ENCODE measurements around the gene CLCN2.
A peak's percentile ranks its signal among the peaks of the same experiment; 100 is the strongest.
"Not testable (repeated sequence)": the region's sequence is repeated elsewhere in the genome, so short reads cannot be mapped to it uniquely, and the experiment has no call there.

The CLCN2 gene

DNA sequence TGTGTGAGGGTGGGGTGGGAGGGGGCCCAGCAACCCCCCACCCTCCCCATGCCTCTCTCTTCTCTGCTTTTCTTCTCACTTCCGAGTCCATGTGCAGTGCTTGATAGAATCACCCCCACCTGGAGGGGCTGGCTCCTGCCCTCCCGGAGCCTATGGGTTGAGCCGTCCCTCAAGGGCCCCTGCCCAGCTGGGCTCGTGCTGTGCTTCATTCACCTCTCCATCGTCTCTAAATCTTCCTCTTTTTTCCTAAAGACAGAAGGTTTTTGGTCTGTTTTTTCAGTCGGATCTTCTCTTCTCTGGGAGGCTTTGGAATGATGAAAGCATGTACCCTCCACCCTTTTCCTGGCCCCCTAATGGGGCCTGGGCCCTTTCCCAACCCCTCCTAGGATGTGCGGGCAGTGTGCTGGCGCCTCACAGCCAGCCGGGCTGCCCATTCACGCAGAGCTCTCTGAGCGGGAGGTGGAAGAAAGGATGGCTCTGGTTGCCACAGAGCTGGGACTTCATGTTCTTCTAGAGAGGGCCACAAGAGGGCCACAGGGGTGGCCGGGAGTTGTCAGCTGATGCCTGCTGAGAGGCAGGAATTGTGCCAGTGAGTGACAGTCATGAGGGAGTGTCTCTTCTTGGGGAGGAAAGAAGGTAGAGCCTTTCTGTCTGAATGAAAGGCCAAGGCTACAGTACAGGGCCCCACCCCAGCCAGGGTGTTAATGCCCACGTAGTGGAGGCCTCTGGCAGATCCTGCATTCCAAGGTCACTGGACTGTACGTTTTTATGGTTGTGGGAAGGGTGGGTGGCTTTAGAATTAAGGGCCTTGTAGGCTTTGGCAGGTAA, 15.9 kb downstream of the CLCN2 start:
- peak; percentile 95 for DNase-seq (ENCODE audit: low spot score)

GRCh38 chr3:184344579-184345316, 16.7 kb downstream of the CLCN2 start:
- no peak for DNase-seq (ENCODE audit: low spot score)

DNA sequence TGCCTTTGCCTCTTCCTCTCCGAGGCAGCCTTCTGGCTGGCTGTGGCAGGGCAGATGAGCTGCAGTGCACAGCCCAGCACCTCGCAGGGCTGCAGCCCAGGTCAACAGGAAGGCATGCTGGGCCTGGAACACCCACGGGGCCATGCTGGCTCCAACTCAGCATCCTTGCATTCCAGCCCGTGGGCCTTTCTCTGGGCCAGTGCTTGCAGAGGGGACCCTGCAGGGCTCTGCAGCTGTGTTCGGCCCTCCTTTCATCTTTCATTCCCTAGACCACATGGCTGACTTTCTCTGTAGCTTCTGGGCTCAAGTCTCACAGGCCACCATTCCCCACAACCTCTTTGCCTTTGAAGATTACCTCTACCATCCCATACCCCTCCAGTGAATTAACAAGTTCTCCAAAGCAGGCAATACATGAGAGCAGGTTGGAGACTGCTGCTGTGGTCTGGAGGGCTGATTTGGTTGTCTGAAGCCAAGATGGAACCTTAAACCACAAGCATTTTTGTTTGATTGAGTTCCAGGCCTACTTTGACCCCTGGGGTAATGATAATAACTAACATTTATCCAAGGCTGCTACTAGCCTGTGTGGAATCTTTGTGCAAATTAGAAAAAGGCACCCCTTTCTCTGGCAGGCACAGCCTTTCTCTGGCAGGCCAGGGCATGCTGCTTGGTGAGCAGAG, 18.1 kb downstream of the CLCN2 start:
- no peak for DNase-seq (ENCODE audit: low spot score)

DNA sequence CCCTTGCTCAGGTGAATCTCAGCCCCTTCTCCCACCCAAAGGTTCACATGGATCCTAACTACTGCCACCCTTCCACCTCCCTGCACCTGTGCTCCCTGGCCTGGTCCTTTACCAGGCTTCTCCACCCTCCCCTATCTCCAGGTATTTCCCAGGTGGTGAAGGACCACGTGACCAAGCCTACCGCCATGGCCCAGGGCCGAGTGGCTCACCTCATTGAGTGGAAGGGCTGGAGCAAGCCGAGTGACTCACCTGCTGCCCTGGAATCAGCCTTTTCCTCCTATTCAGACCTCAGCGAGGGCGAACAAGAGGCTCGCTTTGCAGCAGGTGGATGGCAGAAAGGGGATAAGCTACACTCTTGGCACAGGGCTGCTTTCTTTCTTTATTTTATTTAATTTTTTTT, 19.5 kb downstream of the CLCN2 start:
- no peak for DNase-seq (ENCODE audit: low spot score)

- not testable (repeated sequence) for DNase-seq (ENCODE audit: low spot score)
Measured at GRCh38 chr3:184339451-184340135, 21.8 kb downstream of the CLCN2 start.

GRCh38 chr3:184339001-184339400, 22.4 kb downstream of the CLCN2 start:
- DNase-seq (ENCODE audit: low spot score): no peak

DNA sequence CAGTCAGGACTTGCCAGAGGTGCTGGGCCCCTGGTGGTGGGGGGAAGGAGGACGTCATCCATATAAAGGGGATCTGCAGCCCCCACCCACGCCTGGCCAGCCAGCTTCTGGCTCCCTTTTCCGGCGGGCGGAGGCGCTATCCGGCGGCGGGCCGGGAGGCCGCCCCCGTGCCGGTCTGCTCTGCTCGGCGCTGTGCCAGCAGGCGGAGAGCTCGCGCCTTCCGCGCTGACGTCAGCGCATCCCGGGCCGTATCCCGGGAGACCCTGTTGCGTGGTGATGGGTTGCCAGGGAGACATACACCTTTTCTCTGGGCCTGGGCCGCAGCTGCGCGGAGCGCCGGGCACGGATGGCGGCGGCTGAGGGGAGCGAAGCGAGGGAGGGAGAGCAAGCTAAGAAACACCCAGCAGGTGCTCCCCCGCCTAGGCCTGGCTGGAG, 22.9 kb downstream of the CLCN2 start:
- no peak for DNase-seq (ENCODE audit: low spot score)

DNA sequence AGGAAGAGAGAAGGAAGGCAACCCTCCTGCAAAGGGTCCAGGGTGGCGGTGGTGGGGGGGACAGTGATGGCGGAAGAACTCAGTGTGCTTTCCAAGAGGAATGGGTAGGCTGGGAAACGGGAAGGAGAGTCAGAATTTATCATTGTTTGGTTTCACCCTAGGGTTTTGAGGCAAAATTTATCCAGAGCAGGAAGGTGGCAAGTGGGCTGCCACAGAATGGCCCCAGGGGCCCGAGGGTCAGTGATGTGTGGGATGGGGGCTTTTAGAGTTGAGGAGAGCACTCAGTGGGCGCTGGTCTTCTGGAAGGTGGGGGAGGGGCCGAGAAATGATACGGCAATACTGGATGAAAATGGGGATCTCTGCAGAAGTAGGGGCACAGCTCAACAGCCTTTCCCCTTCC, 23.4 kb downstream of the CLCN2 start:
- no peak for DNase-seq (ENCODE audit: low spot score)

DNA sequence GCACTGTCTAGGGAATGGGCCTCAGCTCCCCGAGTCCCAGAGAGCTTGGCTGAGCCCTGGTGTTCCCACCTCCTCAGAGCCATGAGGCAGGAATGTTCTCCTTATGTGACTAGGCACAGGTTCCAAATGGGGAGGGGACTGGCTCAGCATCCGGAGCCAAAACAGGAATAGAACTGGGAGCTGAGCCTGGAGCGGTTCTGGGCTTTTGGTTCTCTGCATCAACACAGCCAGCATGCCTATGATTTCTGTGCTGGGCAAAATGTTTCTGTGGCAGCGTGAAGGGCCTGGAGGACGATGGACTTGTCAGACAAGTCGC, 24.0 kb downstream of the CLCN2 start, which contains the start of gene FAM131A:
Gene FAM131A, plus strand, starts transcription at position 202 of the 316 bp plus-strand sequence. Its CDS starts 31 bp downstream, at position 233.
- no peak for DNase-seq (ENCODE audit: low spot score)

DNA sequence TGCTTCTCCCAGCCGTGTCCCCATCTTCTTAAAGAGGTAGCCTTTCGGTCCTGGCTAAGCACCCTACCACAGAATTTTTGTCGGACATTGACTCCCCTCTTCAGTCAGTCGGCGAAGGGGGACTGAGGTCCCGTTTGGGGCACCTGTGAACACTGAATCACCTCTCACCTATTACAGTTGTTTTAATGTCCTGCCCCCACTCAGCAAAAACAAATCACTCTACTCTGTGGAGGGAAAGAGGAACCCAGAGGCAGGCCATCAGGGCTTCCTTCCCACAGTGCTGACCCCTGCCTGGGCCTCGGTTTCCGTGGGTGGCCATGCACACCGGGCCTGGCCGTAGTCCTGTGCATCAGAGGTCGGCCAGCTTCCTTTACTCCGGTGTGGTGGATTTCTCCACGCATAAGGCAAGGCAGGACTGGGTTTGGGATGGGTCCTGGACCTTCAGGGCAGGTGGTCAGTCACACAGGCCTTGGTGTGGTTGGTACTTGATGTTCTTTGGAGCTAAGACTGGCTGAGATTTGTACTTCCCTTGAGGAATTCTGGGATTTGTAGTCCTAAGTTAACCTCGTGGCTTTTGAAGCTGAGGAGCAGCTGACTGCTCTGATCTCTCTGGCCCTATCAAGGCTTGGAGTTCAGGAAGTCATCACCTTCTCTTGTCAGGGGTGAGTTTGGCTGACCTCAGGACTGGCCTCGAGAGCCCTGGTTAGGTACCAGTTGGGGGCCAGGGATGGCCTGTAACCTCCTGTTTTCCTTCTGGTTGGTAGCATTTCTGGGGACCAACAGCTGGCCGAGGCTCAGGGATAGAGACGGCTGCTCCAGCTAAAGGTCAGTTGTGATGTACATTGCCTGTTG, 24.6 kb downstream of the CLCN2 start:
- DNase-seq (ENCODE audit: low spot score): peak; percentile 79

DNA sequence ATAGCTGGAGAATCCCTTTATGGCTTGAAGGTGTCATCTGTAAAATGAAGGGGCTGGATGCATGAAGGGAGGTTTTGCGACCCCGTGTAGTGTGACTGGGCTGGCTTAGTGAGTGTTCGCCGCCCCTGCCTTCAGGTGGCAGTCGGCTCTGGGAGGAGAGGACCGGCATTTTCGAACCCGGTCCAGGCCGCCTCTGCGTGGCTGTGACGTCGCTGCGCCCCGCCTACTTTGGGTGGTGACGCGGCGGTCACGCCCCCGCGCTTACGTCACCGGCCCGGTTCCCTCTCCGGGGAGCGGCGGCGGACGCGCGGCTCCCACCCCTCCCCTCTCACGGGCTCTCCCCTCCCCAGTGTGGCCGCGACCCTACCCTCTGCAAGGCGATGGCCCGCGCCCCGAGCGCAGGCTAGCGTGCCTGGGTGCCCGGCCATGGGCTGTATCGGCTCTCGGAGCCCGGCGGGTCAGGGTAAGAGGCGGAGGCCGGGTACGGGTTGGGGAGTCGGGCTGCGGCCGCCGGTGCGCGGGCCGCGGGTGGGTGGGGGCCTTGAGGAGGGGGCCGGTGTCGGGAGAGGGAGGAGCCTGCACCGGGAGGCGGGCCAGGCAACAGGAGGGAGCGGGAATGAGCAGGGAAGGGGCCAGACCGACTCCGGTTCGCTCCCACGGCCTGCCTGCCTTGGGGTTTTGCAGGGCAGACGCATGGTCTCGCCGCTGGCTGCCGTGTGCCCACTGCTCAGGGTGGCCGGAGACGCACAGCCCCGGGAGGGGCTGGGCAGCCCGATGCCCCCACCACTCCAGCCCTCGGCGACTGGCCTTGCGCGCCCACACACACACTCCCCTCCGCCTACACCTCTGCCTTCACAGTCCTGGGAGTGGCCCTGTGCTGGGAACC, 25.5 kb downstream of the CLCN2 start:
- DNase-seq (ENCODE audit: low spot score): peak; percentile 86

DNA sequence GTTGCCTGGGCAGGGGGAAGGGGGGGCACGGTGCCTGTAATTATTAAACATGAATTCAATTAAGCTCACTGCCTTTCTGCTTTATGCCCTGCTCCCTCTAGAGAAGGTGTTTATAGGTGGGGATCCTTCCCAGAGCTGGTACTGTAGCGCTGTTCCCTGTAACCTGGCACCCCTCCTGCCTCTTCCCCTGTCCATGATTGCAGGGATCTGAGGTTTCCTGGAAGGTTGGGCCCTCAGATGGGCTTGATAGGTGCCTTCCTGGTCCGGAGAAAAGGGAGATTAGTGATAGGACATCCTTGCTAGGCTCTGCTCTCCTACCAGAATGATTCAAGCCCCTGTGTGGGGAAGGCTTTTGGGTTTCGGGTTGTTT, 26.1 kb downstream of the CLCN2 start:
- DNase-seq (ENCODE audit: low spot score): peak; percentile 52

DNA sequence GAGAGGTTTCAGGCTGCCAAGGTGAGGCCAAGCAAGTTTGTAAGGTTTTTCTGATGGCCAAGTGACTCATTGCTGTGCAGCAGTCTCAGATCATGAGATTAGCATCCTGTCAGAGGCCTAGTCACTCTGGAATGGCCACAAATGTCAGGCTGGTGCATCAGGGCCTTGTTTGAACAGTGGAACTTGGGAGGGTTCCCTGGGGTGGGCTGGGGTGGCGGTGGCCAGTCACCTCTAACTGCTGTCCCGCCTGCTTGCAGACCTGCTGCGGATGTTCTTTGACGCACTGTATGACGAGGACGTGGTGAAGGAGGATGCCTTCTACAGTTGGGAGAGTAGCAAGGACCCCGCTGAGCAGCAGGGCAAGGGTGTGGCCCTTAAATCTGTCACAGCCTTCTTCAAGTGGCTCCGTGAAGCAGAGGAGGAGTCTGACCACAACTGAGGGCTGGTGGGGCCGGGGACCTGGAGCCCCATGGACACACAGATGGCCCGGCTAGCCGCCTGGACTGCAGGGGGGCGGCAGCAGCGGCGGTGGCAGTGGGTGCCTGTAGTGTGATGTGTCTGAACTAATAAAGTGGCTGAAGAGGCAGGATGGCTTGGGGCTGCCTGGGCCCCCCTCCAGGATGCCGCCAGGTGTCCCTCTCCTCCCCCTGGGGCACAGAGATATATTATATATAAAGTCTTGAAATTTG, 26.8 kb downstream of the CLCN2 start:
- DNase-seq (ENCODE audit: low spot score): no peak

GRCh38 chr3:184333700-184334099, 27.7 kb downstream of the CLCN2 start:
- DNase-seq (ENCODE audit: low spot score): no peak

DNA sequence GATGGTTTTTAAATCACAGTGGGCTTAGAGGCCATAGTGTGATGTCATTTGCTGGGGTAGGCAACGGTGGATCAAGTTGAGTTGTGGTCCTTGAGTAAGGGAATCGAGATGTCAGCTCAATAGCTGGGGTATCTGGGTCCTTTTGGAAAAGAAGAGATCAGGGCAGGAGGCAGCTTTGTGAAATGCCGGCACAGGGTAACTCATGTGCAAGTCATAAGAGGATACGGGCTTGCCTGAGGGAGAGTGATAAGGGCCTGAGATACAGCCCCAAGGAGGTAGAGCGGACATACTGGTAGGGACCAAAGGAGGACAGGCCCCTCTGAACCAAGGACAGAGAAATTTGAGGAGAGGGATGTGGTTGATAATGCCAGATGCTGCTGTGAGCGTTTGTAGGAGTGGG, 28.2 kb downstream of the CLCN2 start:
- no peak for DNase-seq (ENCODE audit: low spot score)

DNA sequence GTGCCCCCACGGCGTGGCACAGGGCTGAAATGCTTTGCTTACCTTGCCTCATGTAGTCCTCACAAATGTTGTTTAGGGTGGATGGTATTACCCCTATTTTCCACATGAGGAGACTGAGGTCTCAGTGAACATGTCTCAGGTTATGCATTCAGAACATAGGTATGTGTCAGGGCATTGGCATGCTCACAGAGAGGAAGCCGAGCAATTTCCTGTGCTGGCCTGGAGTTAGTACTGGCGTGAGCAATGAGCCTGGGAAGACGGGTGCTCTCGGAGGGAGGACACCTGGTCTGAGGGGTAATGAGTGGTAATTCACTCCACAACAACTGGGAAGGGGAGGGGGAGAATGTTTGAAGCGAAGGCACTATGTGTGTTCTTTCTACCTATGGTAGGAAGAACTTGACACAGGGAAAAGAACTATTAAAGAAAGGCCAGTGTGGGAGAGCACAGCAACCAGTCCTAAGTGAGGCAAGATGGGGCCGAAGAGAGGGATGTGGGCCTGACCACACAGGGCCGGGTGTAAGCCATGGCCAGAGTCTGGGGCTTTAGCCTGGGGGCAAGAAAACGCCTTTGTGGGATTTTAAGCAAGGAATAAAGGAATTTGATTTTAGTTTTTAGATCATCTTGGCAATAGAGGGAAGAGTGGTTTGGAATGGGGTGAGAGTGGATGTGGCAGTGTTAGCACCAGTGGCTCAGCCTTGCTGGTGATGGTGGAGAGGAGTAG, 28.9 kb downstream of the CLCN2 start:
- no peak for DNase-seq (ENCODE audit: low spot score)

GRCh38 chr3:184328516-184328915, 32.9 kb downstream of the CLCN2 start:
- DNase-seq (ENCODE audit: low spot score): no peak

DNA sequence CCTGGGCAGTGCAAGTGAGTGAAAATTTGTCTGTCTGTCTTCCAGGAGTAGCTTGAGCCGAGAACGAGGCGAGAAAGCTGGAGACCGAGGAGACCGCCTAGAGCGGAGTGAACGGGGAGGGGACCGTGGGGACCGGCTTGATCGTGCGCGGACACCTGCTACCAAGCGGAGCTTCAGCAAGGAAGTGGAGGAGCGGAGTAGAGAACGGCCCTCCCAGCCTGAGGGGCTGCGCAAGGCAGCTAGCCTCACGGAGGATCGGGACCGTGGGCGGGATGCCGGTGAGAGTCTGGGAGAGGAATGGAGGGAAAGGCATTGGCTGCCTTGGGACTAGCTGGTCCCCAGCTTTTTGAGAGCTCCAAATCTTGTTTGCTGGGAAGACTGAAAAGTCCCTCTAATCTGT, 34.2 kb downstream of the CLCN2 start:
- no peak for DNase-seq (ENCODE audit: low spot score)

- no peak for DNase-seq (ENCODE audit: low spot score)
Measured at GRCh38 chr3:184325715-184326369, 35.6 kb downstream of the CLCN2 start.
